ENCODE results near the gene BNIP3. TPM values are rescaled to one million over a fixed set of nuclear protein-coding genes. Genes with fewer than 3 reads are reported as not detected.

BNIP3 gene
- total RNA-seq, 4 donors from 2014 or later = 337 to 1,280 (median 583) TPM

DNA sequence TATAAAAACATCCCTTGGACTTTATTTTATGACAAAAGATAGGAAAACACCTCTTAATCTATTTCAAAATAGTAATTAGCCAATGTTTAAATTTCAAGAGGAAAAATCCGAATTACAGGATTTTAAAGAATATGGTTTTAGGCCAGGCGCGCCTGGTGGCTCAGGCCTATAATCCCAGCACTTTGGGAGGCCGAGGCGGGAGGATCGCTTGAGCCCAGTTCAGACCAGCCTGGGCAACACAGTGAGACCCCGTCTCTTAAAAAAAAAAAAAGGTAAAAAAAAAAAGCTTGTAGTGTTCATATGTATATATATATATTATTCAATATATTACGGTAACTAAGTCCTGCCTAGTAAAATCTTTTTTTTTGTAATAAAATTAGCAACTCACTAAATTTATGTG is 1.4 kb downstream of the BNIP3 start:
- intact Hi-C loops (cut with DNase I; ENCODE audit: low total_unique reads) (no loop called here), in situ Hi-C loops (cut with MboI; ENCODE audit: low sequenced_read_pairs in 4 of 4) (no loop called here)
- peak overlapping the region; percentile 93 to 99 (median 95) for H3K27ac ChIP-seq
- TF ChIP-seq, protein P1, sequence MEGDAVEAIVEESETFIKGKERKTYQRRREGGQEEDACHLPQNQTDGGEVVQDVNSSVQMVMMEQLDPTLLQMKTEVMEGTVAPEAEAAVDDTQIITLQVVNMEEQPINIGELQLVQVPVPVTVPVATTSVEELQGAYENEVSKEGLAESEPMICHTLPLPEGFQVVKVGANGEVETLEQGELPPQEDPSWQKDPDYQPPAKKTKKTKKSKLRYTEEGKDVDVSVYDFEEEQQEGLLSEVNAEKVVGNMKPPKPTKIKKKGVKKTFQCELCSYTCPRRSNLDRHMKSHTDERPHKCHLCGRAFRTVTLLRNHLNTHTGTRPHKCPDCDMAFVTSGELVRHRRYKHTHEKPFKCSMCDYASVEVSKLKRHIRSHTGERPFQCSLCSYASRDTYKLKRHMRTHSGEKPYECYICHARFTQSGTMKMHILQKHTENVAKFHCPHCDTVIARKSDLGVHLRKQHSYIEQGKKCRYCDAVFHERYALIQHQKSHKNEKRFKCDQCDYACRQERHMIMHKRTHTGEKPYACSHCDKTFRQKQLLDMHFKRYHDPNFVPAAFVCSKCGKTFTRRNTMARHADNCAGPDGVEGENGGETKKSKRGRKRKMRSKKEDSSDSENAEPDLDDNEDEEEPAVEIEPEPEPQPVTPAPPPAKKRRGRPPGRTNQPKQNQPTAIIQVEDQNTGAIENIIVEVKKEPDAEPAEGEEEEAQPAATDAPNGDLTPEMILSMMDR (IDR thresholded peaks at IDR 0.05 in 4 of 5, conservative IDR thresholded peaks at IDR 0.05 in 1 of 5) = no peak
- TF ChIP-seq POLR2A (IDR thresholded peaks at IDR 0.05) = no peak
- peaks cover 24 to 42% of the 10 kb centered on the region in 2 donors for H3K4me1 ChIP-seq
- H3K36me3 ChIP-seq = no peaks in the 10 kb centered on the region
- ATAC-seq (no peak), DNase-seq (no peak)
- H3K4me3 ChIP-seq = peak overlapping the region; percentile 81 to 99 (median 91)
- no peaks in the 10 kb centered on the region for H3K27me3 ChIP-seq
- no peaks in the 10 kb centered on the region for H3K9me3 ChIP-seq

DNA sequence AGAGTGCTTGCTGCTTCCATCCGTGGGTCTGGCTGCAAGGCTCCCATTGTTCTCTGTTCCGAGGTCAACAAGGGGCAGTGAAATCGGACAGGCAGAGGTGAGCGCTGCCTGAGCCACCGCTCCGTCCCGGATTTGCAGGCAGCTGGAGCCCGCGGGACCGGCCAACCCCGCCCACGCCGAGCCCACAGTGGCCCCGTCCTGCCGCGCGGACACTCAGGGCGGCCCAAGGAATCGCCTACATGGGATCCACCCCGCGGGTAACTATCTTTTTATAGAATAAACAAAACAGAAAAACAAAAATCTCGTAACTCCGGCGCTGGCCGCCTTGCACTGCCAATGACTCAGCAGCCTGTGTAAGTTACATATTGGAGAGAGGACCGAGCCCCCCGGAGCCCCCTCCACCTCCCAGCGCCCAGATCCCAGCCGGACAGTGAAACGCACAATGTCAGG is 1.9 kb downstream of the BNIP3 start:
- DNase-seq (peak in 1 of 2 donors; percentile 66), ATAC-seq (peak; percentile 14 to 24)
- in situ Hi-C loops (cut with MboI; ENCODE audit: low sequenced_read_pairs in 4 of 4) = no loop called here
- peaks cover 28 to 47% of the 10 kb centered on the region in 2 donors for H3K4me1 ChIP-seq
- intact Hi-C loops (cut with DNase I; ENCODE audit: low total_unique reads) = no loop called here
- TF ChIP-seq POLR2A (IDR thresholded peaks at IDR 0.05) = no peak
- TF ChIP-seq, protein P1 (IDR thresholded peaks at IDR 0.05 in 4 of 5, conservative IDR thresholded peaks at IDR 0.05 in 1 of 5) = no peak
- no peaks in the 10 kb centered on the region for H3K9me3 ChIP-seq
- peak overlapping the region; percentile 81 to 99 (median 91) for H3K4me3 ChIP-seq
- no peaks in the 10 kb centered on the region for H3K27me3 ChIP-seq
- H3K27ac ChIP-seq = peak overlapping the region; percentile 93 to 99 (median 95)
- no peaks in the 10 kb centered on the region for H3K36me3 ChIP-seq

- H3K4me3 ChIP-seq = peak overlapping the region; percentile 81 to 99 (median 91)
- ATAC-seq = no peak
- no peaks in the 10 kb centered on the region for H3K9me3 ChIP-seq
- no peak for DNase-seq
- intact Hi-C loops (cut with DNase I; ENCODE audit: low total_unique reads) (no loop called here), in situ Hi-C loops (cut with MboI; ENCODE audit: low sequenced_read_pairs in 4 of 4) (no loop called here)
- no peaks in the 10 kb centered on the region for H3K27me3 ChIP-seq
- TF ChIP-seq, protein P1 (IDR thresholded peaks at IDR 0.05 in 4 of 5, conservative IDR thresholded peaks at IDR 0.05 in 1 of 5) = no peak
- no peak for TF ChIP-seq POLR2A (IDR thresholded peaks at IDR 0.05)
- H3K4me1 ChIP-seq = peaks cover 33 to 52% of the 10 kb centered on the region in 2 donors
- H3K36me3 ChIP-seq = no peaks in the 10 kb centered on the region
- H3K27ac ChIP-seq = peak overlapping the region; percentile 93 to 99 (median 95)
Observed at GRCh38 chr10:131979336-131979735, 2.4 kb downstream of the BNIP3 start.

DNA sequence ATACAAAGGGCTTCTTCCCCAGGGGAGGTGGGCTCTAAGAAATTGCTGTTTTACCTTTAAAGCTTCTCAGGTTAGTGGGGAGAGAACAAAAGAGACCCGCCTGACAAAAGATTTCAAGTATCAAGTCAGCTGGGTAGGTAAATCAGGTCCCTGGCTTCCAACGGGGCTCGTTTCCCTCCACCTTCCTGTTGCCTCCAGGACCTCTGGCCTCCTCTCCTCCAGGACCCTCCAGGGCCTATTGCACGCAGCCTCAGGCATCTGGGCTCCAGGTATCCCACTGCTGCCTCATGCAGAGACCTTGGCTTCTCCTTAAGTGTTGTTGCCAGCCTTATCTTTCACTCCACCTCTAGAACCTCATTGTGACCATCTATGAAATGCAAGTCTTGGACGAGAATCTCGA is 2.9 kb downstream of the BNIP3 start:
- peak overlapping the region in 2 of 4 donors; percentile 94 to 99 for H3K4me3 ChIP-seq
- DNase-seq (no peak), ATAC-seq (no peak)
- H3K36me3 ChIP-seq = no peaks in the 10 kb centered on the region
- peak overlapping the region; percentile 93 to 99 (median 95) for H3K27ac ChIP-seq
- H3K9me3 ChIP-seq = no peaks in the 10 kb centered on the region
- H3K4me1 ChIP-seq = peaks cover 38 to 57% of the 10 kb centered on the region in 2 donors
- no peaks in the 10 kb centered on the region for H3K27me3 ChIP-seq
- in situ Hi-C loops (cut with MboI; ENCODE audit: low sequenced_read_pairs in 4 of 4) (no loop called here), intact Hi-C loops (cut with DNase I; ENCODE audit: low total_unique reads) (no loop called here)
- no peak for TF ChIP-seq POLR2A (IDR thresholded peaks at IDR 0.05)
- TF ChIP-seq, protein P1 (IDR thresholded peaks at IDR 0.05 in 4 of 5, conservative IDR thresholded peaks at IDR 0.05 in 1 of 5) = no peak

DNA sequence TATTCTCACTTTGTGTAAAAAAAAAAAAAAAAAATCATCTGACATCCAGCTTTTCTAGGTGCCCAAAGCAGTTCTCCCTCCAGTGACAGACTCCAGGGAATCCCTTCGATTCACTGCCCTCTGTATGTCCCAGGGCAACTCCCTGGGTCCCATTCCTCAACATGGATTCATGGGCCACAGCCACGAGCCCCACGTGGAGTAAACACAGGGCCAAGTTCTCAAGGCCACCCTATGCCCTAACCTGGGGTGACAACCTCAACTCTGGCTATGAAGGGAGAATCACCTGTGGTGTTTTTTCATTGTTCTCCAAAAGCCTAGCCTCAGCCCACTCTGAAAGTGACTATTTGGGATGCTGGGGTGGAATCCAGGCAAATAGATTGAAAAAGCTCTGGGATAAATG is 3.4 kb downstream of the BNIP3 start:
- H3K36me3 ChIP-seq = no peaks in the 10 kb centered on the region
- DNase-seq (no peak), ATAC-seq (no peak)
- intact Hi-C loops (cut with DNase I; ENCODE audit: low total_unique reads) = no loop called here
- in situ Hi-C loops (cut with MboI; ENCODE audit: low sequenced_read_pairs in 4 of 4) = no loop called here
- TF ChIP-seq, protein P1 (IDR thresholded peaks at IDR 0.05 in 4 of 5, conservative IDR thresholded peaks at IDR 0.05 in 1 of 5) = no peak
- no peak for TF ChIP-seq POLR2A (IDR thresholded peaks at IDR 0.05)
- H3K27me3 ChIP-seq = no peaks in the 10 kb centered on the region
- H3K4me3 ChIP-seq = peak overlapping the region in 1 of 4 donors; percentile 99
- H3K9me3 ChIP-seq = no peaks in the 10 kb centered on the region
- peaks cover 43 to 62% of the 10 kb centered on the region in 2 donors for H3K4me1 ChIP-seq
- H3K27ac ChIP-seq = peak overlapping the region; percentile 93 to 99 (median 95)
